ENCODE measurements around the gene TENM3. TPM values are rescaled to one million over a fixed set of nuclear protein-coding genes. Genes with fewer than 3 reads are reported as not detected.

The TENM3 gene
- total and polyA plus RNA-seq, 2 of the 8 experiments (the other 6 are each of a cell fraction or from before 2014, with no cell fraction given): 36.9 to 69.3 TPM

DNA sequence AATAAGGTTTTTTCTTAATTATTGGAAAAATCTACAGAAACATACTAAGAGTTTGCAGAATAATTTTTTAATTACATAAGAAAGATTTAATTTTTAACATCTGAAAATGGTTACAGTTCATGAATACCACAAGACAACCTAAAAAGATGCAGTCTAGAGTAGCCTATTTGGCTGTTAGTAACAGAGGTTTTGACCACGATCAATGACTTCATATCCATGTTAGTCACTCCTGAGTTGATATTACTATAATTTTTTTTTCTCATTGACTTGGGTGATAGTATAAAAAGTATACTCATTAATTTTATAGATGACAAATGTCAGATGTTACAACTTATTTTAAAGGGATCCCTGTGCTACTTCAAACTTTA is 401.5 kb downstream of the TENM3 start:
- Histone ChIP-seq H4K8ac (ENCODE audit: extremely low read depth, insufficient read depth, low read length) (no peak overlapping the region), H3K27me3 (replicated peaks in 1 of 4; ENCODE audit: control insufficient read depth in 3 of 4, extremely low read depth in 1 of 4, insufficient read depth in 3 of 4, low read length in 3 of 4) (no peaks in the 10 kb centered on the region), H3K36me3 (ENCODE audit: control insufficient read depth in 2 of 4, insufficient read depth in 4 of 4, low read length in 3 of 4) (peaks cover 0 to 5% (median 0%) of the 10 kb centered on the region in 4 experiments; a peak in 1 of 8 replicates), H4K5ac (ENCODE audit: insufficient read length, low read depth, low read length) (no peak overlapping the region), H2BK12ac (ENCODE audit: low read depth, low read length) (no peak overlapping the region), H2AK5ac (ENCODE audit: low read depth, low read length) (no peak overlapping the region), H3K4me3 (ENCODE audit: extremely low read depth in 1 of 4, insufficient read depth in 2 of 4, low read depth in 3 of 4, low read length in 4 of 4) (no peak overlapping the region), H3K4me1 (replicated peaks in 1 of 4; ENCODE audit: control insufficient read depth in 3 of 4, insufficient read depth in 4 of 4, low read length in 3 of 4) (no peaks in the 10 kb centered on the region), H2BK20ac (ENCODE audit: low read length) (no peak overlapping the region), H3K79me1 (ENCODE audit: low read depth, low read length) (no peaks in the 10 kb centered on the region), H2BK15ac (ENCODE audit: low read length) (no peak overlapping the region), H3K4me2 (ENCODE audit: insufficient read depth in 1 of 2, low read depth in 2 of 2, low read length in 2 of 2) (no peak overlapping the region), H2AFZ (ENCODE audit: low read length) (no peak overlapping the region), H3K56ac (replicated peaks; ENCODE audit: insufficient read length, low read depth, low read length) (no peak overlapping the region), H3K4ac (replicated peaks; ENCODE audit: insufficient read length, low read depth, low read length) (no peak overlapping the region), H3K9ac (replicated peaks in 1 of 4; ENCODE audit: extremely low read depth in 1 of 4, low read depth in 3 of 4, low read length in 3 of 4) (no peak overlapping the region), H3K23me2 (ENCODE audit: low read depth, low read length) (no peaks in the 10 kb centered on the region), H3K9me3 (ENCODE audit: insufficient read depth in 2 of 2, low read depth in 1 of 2, low read length in 1 of 2) (peaks cover 0 to 4% of the 10 kb centered on the region in 2 experiments; a peak in 1 of 4 replicates), H3K14ac (ENCODE audit: insufficient read length) (no peak overlapping the region), H3K18ac (ENCODE audit: extremely low read depth, low read length) (no peak overlapping the region), H3K27ac (ENCODE audit: low read depth, low read length) (no peak overlapping the region), H2BK120ac (replicated peaks; ENCODE audit: low read depth, low read length) (no peak overlapping the region), H4K20me1 (replicated peaks in 1 of 2; ENCODE audit: control insufficient read depth in 1 of 2, insufficient read depth in 2 of 2, low read length in 2 of 2) (no peaks in the 10 kb centered on the region), H3K23ac (ENCODE audit: insufficient read length) (no peak overlapping the region), H2BK5ac (ENCODE audit: low read depth, low read length) (no peak overlapping the region), H4K91ac (replicated peaks; ENCODE audit: insufficient read length, low read length) (no peak overlapping the region), H3K79me2 (ENCODE audit: control insufficient read depth in 1 of 2, insufficient read depth in 2 of 2, low read length in 2 of 2) (no peaks in the 10 kb centered on the region)
- POLR2A ChIA-PET (ENCODE audit: partially characterized antibody): no interaction called here
- 88% methylated on average over 1 of the region's 1 CpG; no CpG with 5 or more reads in 1 of the 2 experiments for WGBS, 2 experiments (ENCODE audit: extremely low coverage in 1 of 2, insufficient coverage in 1 of 2, insufficient read length in 1 of 2, insufficient replicate concordance in 2 of 2, low coverage in 1 of 2, low lambda C conversion rate in 2 of 2, missing lambda C conversion rate in 1 of 2)
- CTCF ChIA-PET (ENCODE audit: partially characterized antibody): no interaction called here
- no peak for FAIRE-seq
- TF ChIP-seq EZH2 (IDR thresholded peaks at IDR 0.05; ENCODE audit: low read depth, low read length, severe bottlenecking): no peak
- TF ChIP-seq EGR1 (IDR thresholded peaks at IDR 0.05; ENCODE audit: borderline replicate concordance, low read depth, low read length): no peak
- no peak for TF ChIP-seq NANOG (IDR thresholded peaks at IDR 0.05; ENCODE audit: insufficient read depth, low read depth, low read length, poor library complexity, severe bottlenecking)
- TF ChIP-seq RNF2 (IDR thresholded peaks at IDR 0.05; ENCODE audit: borderline replicate concordance, low read depth, low read length, missing control alignments, poor library complexity, severe bottlenecking): no peak
- TF ChIP-seq YY1 (IDR thresholded peaks at IDR 0.05; ENCODE audit: low read depth, low read length): no peak
- no peak for TF ChIP-seq CBX5 (IDR thresholded peaks at IDR 0.05; ENCODE audit: low read depth, low read length)
- no peak for TF ChIP-seq TAF7 (optimal IDR thresholded peaks at IDR 0.05; ENCODE audit: borderline replicate concordance, low read depth, low read length)
- TF ChIP-seq POLR2AphosphoS5 (IDR thresholded peaks at IDR 0.05; ENCODE audit: low read depth, low read length): no peak
- no peak for TF ChIP-seq SIRT6 (IDR thresholded peaks at IDR 0.05; ENCODE audit: low read length)
- TF ChIP-seq POU5F1 (IDR thresholded peaks at IDR 0.05; ENCODE audit: low read depth, low read length): no peak
- TF ChIP-seq SIX5 (IDR thresholded peaks at IDR 0.05; ENCODE audit: low read depth, low read length): no peak
- no peak for TF ChIP-seq CHD1 (IDR thresholded peaks at IDR 0.05; ENCODE audit: low read depth, low read length)
- TF ChIP-seq CTBP2 (IDR thresholded peaks at IDR 0.05; ENCODE audit: borderline replicate concordance, insufficient read depth, insufficient read length, low read length): no peak
- TF ChIP-seq RFX5 (IDR thresholded peaks at IDR 0.05; ENCODE audit: borderline replicate concordance, low read depth, low read length): no peak
- DNase-seq (ENCODE audit: low read depth in 1 of 2, low spot score in 2 of 2): no peak
